ENCODE measurements around the gene TPM2. TPM values are rescaled to one million over a fixed set of nuclear protein-coding genes. Genes with fewer than 3 reads are reported as not detected.

TPM2 gene
- polyA plus RNA-seq, 1 experiment: 1,727 TPM

DNA sequence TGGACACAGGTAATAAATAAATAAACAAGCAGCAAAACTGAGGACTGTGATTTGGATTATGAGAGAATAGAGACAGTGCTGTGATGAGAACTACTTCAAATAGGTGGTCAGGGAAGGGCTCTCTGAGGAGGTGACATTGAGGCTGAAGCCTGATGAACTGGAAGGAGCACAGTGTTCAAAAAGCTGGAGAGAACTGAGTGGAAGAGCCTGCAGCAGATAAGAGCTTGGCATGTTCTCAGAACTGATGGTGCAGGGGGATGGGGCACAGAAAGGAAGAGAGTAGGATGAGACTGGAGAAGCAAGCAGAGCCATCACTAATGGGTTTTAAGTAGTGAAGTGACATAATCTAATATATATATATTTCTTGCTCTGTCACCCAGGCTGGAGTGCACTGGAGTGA lies 11.2 kb upstream of the TPM2 start:
- peaks cover 72% of the 10 kb centered on the region for H3K36me3 ChIP-seq (ENCODE audit: control insufficient read depth, insufficient read depth, low read length)
- DNase-seq (ENCODE audit: low read depth): no peak
- POLR2A ChIA-PET: interaction anchor here (1.0 kb wide), 1 partner anchor 10 kb away, joined by 24 read pairs; no protein-coding TSS in a partner anchor

GRCh38 chr9:35700031-35700430 lies 10.3 kb upstream of the TPM2 start:
- DNase-seq (ENCODE audit: low read depth): no peak
- H3K27me3 ChIP-seq (ENCODE audit: control insufficient read depth, insufficient read depth, low read length): no peaks in the 10 kb centered on the region
- peaks cover 63% of the 10 kb centered on the region for H3K36me3 ChIP-seq (ENCODE audit: control insufficient read depth, insufficient read depth, low read length)
- TF ChIP-seq CTCF (IDR thresholded peaks at IDR 0.05; ENCODE audit: insufficient read depth, low read depth, low read length): no peak
- CTCF ChIA-PET: interaction anchor here (1.6 to 8.9 kb wide), 3 partner anchors 12 to 38 kb away, joined by 6 to 177 read pairs (median 116); no protein-coding TSS in a partner anchor
- POLR2A ChIA-PET: interaction anchor here (1.0 kb wide), 1 partner anchor 9 kb away, joined by 24 read pairs; no protein-coding TSS in a partner anchor
- no peak overlapping the region for H3K4me3 ChIP-seq (ENCODE audit: low read depth, low read length)

More for the DNA sequence above, 11.2 kb upstream of the TPM2 start:
- CTCF ChIA-PET: interaction anchor here (0.8 to 8.9 kb wide), 4 partner anchors 11 to 39 kb away, joined by 3 to 177 read pairs (median 61); partner anchors contain the start of gene TPM2
- TF ChIP-seq CTCF (IDR thresholded peaks at IDR 0.05; ENCODE audit: insufficient read depth, low read depth, low read length): no peak
- Histone ChIP-seq H3K27me3 (ENCODE audit: control insufficient read depth, insufficient read depth, low read length) (no peaks in the 10 kb centered on the region), H3K4me3 (ENCODE audit: low read depth, low read length) (no peak overlapping the region)

- Histone ChIP-seq H3K4me3 (ENCODE audit: low read depth, low read length) (no peak overlapping the region), H3K27me3 (ENCODE audit: control insufficient read depth, insufficient read depth, low read length) (no peaks in the 10 kb centered on the region), H3K36me3 (ENCODE audit: control insufficient read depth, insufficient read depth, low read length) (peaks cover 47% of the 10 kb centered on the region)
- DNase-seq (ENCODE audit: low read depth): no peak
- no peak for TF ChIP-seq CTCF (IDR thresholded peaks at IDR 0.05; ENCODE audit: insufficient read depth, low read depth, low read length)
- POLR2A ChIA-PET: no interaction called here
- CTCF ChIA-PET: interaction anchor here (1.1 to 8.9 kb wide), 7 partner anchors 8 to 41 kb away, joined by 3 to 177 read pairs (median 34); partner anchors contain the start of genes ARHGEF39, CCDC107 and RMRP
Observed at GRCh38 chr9:35698231-35698630, 8.5 kb upstream of the TPM2 start.

- POLR2A ChIA-PET: no interaction called here
Observed at GRCh38 chr9:35697486-35697885, 7.8 kb upstream of the TPM2 start.

More at GRCh38 chr9:35697486-35697885, 7.8 kb upstream of the TPM2 start:
- TF ChIP-seq CTCF (IDR thresholded peaks at IDR 0.05; ENCODE audit: insufficient read depth, low read depth, low read length): no peak
- Histone ChIP-seq H3K4me3 (ENCODE audit: low read depth, low read length) (no peak overlapping the region), H3K27me3 (ENCODE audit: control insufficient read depth, insufficient read depth, low read length) (no peaks in the 10 kb centered on the region), H3K36me3 (ENCODE audit: control insufficient read depth, insufficient read depth, low read length) (peaks cover 43% of the 10 kb centered on the region)
- CTCF ChIA-PET: interaction anchor here (1.9 to 8.9 kb wide), 9 partner anchors 13 to 51 kb away, joined by 8 to 177 read pairs (median 34); partner anchors contain the start of genes ARHGEF39, CA9, CCDC107 and RMRP
- DNase-seq (ENCODE audit: low read depth): no peak

Measured in BJ (cell line).